A673 (cell line): ENCODE measurements around the gene CCDC40. TPM values are rescaled to one million over a fixed set of nuclear protein-coding genes. Genes with fewer than 3 reads are reported as not detected.

Experiments used
- BruUV-seq: library from RNA; stranded (reverse); fragments of 400-500 nt; replicated peaks from 2 replicates; lab custom pipeline; 2021; lab: Mats Ljungman, UMichigan
- CTCF ChIA-PET: fragments of 300-600 bp; sonication (Branson Sonifier 250); formaldehyde crosslinking; loops from one replicate; lab custom pipeline; 2022; ENCODE audit warnings: antibody characterized with exemption; lab: Charles Lee
- POLR2A ChIA-PET: fragments of 300-600 bp; sonication (Branson Sonifier 250); formaldehyde crosslinking; loops from one replicate; lab custom pipeline; 2022; ENCODE audit warnings: antibody characterized with exemption; ENCODE audit not compliant: low non-redundant PET; lab: Charles Lee
- DNase-seq: peaks from one replicate; pipeline ENCODE4 v3.0.0-alpha.2; 2015; ENCODE audit warnings: low spot score
- H3K27ac ChIP-seq: fragments of 200-600 bp; sonication (generic); 2 replicates; pipeline ENCODE4 v1.5.1; 2016; ENCODE audit warnings: mixed run types, low read depth, mild to moderate bottlenecking, mixed read lengths, antibody characterized with exemption, low read length; ENCODE audit not compliant: poor library complexity, severe bottlenecking
- H3K27me3 ChIP-seq: fragments of 200-600 bp; sonication (generic); replicated peaks from 2 replicates; pipeline ENCODE4 v1.6.1; 2017; ENCODE audit warnings: mixed run types, low read depth, mild to moderate bottlenecking, mixed read lengths, antibody characterized with exemption, low read length; ENCODE audit not compliant: insufficient read depth, poor library complexity
- H3K36me3 ChIP-seq: fragments of 200-600 bp; sonication (generic); 2 replicates; pipeline ENCODE4 v1.6.1; 2016; ENCODE audit warnings: mixed run types, mild to moderate bottlenecking, mixed read lengths, antibody characterized with exemption, low read length; ENCODE audit not compliant: insufficient read depth, poor library complexity, severe bottlenecking
- H3K4me1 ChIP-seq: fragments of 200-600 bp; sonication (generic); 2 replicates; pipeline ENCODE4 v1.6.1; 2017; ENCODE audit warnings: mixed run types, mild to moderate bottlenecking, mixed read lengths, antibody characterized with exemption, low read length; ENCODE audit not compliant: insufficient read depth, poor library complexity, severe bottlenecking
- H3K4me3 ChIP-seq: fragments of 200-600 bp; sonication (generic); 2 replicates; pipeline ENCODE4 v1.5.1; 2016; ENCODE audit warnings: low read depth, mixed run types, mild to moderate bottlenecking, mixed read lengths, low read length; ENCODE audit not compliant: poor library complexity, severe bottlenecking
- H3K9me3 ChIP-seq: fragments of 200-600 bp; sonication (generic); 2 replicates; pipeline ENCODE4 v1.6.1; 2016; ENCODE audit warnings: mixed run types, low read depth, mild to moderate bottlenecking, mixed read lengths, antibody characterized with exemption, low read length; ENCODE audit not compliant: poor library complexity, severe bottlenecking
- CTCF ChIP-seq: fragments of 300-800, 200-600 bp; sonication (generic); conservative IDR thresholded peaks from 2 replicates; pipeline ENCODE4 v1.5.1; 2017; ENCODE audit warnings: low read depth, mild to moderate bottlenecking, antibody characterized with exemption, low read length, moderate library complexity, mixed read lengths
- EZH2 ChIP-seq: fragments of 200-600 bp; sonication (generic); IDR thresholded peaks from 2 replicates; pipeline ENCODE4 v1.6.1; 2017; ENCODE audit warnings: borderline replicate concordance, low read depth, mild to moderate bottlenecking, mixed read lengths, antibody characterized with exemption, low read length; ENCODE audit not compliant: poor library complexity, severe bottlenecking
- intact Hi-C: fragments of 100-400 bp; cut with micrococcal nuclease; formaldehyde crosslinking; loops from one replicate; pipeline ENCODE4 v1.10.0; 2022; ENCODE audit not compliant: unreplicated experiment
- total RNA-seq: library from RNA; stranded (reverse); gene quantifications from 2 replicates; pipeline ENCODE4 v1.2.3, GENCODE V29; 2021

The CCDC40 gene
- total RNA-seq, 1 experiment from 2014 or later: 3.5 TPM

- H3K36me3 ChIP-seq: peaks cover 89% of the 10 kb centered on the region
- TF ChIP-seq CTCF (no peak), EZH2 (no peak)
- H3K4me3 ChIP-seq: no peak overlapping the region
- H3K9me3 ChIP-seq: no peaks in the 10 kb centered on the region
- no peak for DNase-seq
- H3K27ac ChIP-seq: no peak overlapping the region
- intact Hi-C loops: no loop called here
- no peaks in the 10 kb centered on the region for H3K4me1 ChIP-seq
- ChIA-PET POLR2A (no interaction called here), CTCF (interaction anchor here (0.6 kb wide), 1 partner anchor 298 kb away, joined by 6 read pairs; the partner anchor contains the start of gene CBX4)
- no TSS peak for BruUV-seq
- H3K27me3 ChIP-seq: no peaks in the 10 kb centered on the region
Measured at GRCh38 chr17:80137131-80137530, 100.7 kb downstream of the CCDC40 start.

GRCh38 chr17:80138856-80139426 lies 102.5 kb downstream of the CCDC40 start:
- intact Hi-C loops: no loop called here
- no peak for TF ChIP-seq EZH2
- no peak for DNase-seq
- Histone ChIP-seq H3K27me3 (no peaks in the 10 kb centered on the region), H3K36me3 (peaks cover 100% of the 10 kb centered on the region), H3K4me1 (no peaks in the 10 kb centered on the region), H3K27ac (no peak overlapping the region), H3K9me3 (no peaks in the 10 kb centered on the region), H3K4me3 (no peak overlapping the region)
- CTCF ChIA-PET: no interaction called here
- POLR2A ChIA-PET: no interaction called here
- no TSS peak for BruUV-seq

DNA sequence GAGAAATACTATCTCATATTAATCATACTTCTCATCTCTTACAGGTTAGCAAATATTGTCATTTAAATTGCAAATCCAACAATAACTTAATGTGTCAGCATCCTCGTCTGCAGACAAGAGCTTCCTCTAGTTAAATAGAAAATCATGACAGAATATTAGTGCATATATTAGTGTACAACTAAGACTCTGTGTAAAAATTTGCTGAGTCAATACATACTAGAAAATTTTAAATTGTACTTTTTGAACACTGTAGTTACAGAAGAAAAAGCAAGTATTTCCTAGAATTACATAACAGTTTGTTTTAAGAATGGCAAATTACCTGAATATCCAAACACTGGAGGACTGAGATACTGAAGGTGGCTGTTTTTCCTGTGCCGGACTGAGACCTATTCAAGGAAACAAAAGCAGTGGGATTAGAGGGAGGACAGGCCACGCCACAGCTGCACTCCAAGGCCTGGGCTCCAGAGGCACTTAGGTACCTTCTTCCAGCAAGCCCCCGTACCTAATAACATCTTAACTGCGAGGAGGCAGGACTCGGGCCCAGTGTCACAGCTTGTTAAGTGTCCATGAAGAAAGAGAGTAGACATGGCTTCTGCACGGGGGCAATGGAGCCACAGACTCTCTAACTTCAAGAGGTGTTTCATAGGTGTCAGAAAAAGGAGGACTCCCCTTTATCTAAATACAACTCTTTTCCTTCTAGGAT lies 105.2 kb downstream of the CCDC40 start:
- no peak for TF ChIP-seq EZH2
- no peak for TF ChIP-seq CTCF
- intact Hi-C loops: no loop called here
- Histone ChIP-seq H3K36me3 (peaks cover 78% of the 10 kb centered on the region), H3K27ac (no peak overlapping the region), H3K9me3 (no peaks in the 10 kb centered on the region), H3K27me3 (no peaks in the 10 kb centered on the region), H3K4me3 (no peak overlapping the region), H3K4me1 (peaks cover 12% of the 10 kb centered on the region)
- ChIA-PET POLR2A (no interaction called here), CTCF (no interaction called here)
- DNase-seq: no peak
- no TSS peak for BruUV-seq
